Measurements from ENCODE around the gene TNIP1. TPM values are rescaled to one million over a fixed set of nuclear protein-coding genes. Genes with fewer than 3 reads are reported as not detected.

The TNIP1 gene
- total RNA-seq, 2 experiments from 2014 or later = 51.4 to 77.5 TPM

DNA sequence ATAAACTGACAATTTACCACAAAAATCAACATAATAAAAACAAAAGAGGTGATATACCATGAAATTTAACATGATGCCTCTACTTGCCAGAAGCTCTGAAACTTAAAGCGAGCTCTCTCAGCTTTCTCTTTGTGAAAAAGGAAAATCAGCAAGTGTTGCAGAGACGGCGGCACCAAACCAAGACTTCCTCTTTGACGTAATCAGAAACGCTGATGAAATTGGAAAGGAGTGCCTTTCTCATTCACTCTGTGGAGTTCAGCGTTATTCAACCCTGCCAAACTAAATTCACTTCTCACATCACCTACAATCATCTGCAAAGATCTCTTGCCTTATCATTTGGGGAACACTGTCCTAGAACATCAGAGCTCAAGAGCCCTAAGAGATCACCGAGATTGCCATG lies 44.6 kb upstream of the TNIP1 start:
- Histone ChIP-seq H4K20me1 (ENCODE audit: insufficient read depth, low read length) (no peaks in the 10 kb centered on the region), H3K9me3 (ENCODE audit: low read length) (no peaks in the 10 kb centered on the region), H3K36me3 (ENCODE audit: insufficient read depth, low read length) (peaks cover 25% of the 10 kb centered on the region), H3K4me3 (ENCODE audit: low read depth, low read length, poor library complexity, severe bottlenecking) (peak overlapping the region; percentile 0), H3K9me2 (ENCODE audit: insufficient read depth, low read length) (no peaks in the 10 kb centered on the region), H2AFZ (ENCODE audit: low read length) (peak overlapping the region; percentile 24; the same call in 1 of the 2 replicates), H3K79me2 (ENCODE audit: insufficient read depth, low read depth, low read length) (no peaks in the 10 kb centered on the region), H3K27ac (ENCODE audit: low read depth, low read length, poor library complexity, severe bottlenecking) (peak overlapping the region; percentile 86), H3K4me1 (ENCODE audit: insufficient read depth, low read length, poor library complexity, severe bottlenecking) (peaks cover 83% of the 10 kb centered on the region), H3K4me2 (ENCODE audit: low read length) (peak overlapping the region; percentile 69)
- DNase-seq (ENCODE audit: low spot score) = peak; percentile 50
- BruUV-seq (replicated peaks) = no TSS peak
- no peak for TF ChIP-seq EZH2phosphoT487 (IDR thresholded peaks at IDR 0.05; ENCODE audit: borderline replicate concordance, low read depth, low read length)
- TF ChIP-seq, protein P1, sequence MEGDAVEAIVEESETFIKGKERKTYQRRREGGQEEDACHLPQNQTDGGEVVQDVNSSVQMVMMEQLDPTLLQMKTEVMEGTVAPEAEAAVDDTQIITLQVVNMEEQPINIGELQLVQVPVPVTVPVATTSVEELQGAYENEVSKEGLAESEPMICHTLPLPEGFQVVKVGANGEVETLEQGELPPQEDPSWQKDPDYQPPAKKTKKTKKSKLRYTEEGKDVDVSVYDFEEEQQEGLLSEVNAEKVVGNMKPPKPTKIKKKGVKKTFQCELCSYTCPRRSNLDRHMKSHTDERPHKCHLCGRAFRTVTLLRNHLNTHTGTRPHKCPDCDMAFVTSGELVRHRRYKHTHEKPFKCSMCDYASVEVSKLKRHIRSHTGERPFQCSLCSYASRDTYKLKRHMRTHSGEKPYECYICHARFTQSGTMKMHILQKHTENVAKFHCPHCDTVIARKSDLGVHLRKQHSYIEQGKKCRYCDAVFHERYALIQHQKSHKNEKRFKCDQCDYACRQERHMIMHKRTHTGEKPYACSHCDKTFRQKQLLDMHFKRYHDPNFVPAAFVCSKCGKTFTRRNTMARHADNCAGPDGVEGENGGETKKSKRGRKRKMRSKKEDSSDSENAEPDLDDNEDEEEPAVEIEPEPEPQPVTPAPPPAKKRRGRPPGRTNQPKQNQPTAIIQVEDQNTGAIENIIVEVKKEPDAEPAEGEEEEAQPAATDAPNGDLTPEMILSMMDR (conservative IDR thresholded peaks at IDR 0.05; ENCODE audit: low read length) = no peak
- POLR2A ChIA-PET = interaction anchor here (0.7 to 3.3 kb wide), 18 partner anchors 8 to 133 kb away, joined by 3 to 31 read pairs (median 4); partner anchors contain the start of genes GM2A and TNIP1
- CTCF ChIA-PET (ENCODE audit: unreplicated experiment) = interaction anchor here (0.5 to 4.6 kb wide), 19 partner anchors 8 to 127 kb away, joined by 3 to 33 read pairs (median 5); partner anchors contain the start of gene GM2A
- intact Hi-C loops (cut with micrococcal nuclease; ENCODE audit: unreplicated experiment) = loop anchor here (2.0 to 5.0 kb wide), 2 partner anchors 45 to 87 kb away; partner anchors contain the start of gene TNIP1

DNA sequence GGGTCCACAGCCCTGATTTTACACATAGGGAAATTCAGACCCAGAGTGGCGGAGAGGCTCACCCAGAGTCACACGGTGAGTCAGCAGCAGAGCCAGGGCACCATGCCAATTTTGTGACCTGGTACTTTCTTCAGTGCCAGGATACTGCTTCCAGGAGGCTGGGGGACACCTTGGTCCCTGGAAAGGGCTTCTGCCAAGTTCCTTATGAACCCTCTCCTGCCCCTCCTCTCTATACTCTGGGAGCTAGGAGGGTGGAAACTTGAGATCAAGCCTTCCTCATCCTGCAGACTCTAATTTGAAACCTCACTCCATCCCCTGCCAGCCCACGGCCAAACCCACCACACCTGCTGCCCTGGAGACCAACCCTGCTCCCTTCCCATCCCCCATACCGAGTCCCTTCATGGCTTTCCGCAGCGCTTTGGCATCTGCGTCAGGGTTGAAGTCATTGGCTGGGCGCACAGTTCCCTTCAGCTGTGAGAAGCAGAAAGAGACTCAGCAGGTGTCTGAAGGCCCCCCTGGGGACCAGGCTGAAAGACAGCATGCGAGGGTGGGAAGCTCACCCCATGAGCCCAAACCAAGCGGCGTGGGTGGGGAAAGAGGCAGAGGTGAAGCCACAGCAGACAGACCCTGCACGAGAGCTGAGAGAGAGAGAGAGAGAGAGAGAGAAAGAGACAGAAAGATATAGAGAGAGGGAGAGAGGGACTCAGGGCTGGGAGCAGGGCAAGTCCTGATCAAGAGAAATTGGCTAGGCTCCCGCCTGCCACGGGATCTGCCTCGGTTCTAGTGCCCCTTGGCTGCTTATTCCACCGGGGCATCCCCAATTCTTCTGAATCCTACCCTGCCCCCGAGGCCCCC lies 43.3 kb upstream of the TNIP1 start:
- Histone ChIP-seq H3K79me2 (ENCODE audit: insufficient read depth, low read depth, low read length) (no peaks in the 10 kb centered on the region), H3K4me1 (ENCODE audit: insufficient read depth, low read length, poor library complexity, severe bottlenecking) (peaks cover 71% of the 10 kb centered on the region), H3K9me2 (ENCODE audit: insufficient read depth, low read length) (no peaks in the 10 kb centered on the region), H3K36me3 (ENCODE audit: insufficient read depth, low read length) (peaks cover 23% of the 10 kb centered on the region), H4K20me1 (ENCODE audit: insufficient read depth, low read length) (no peaks in the 10 kb centered on the region), H2AFZ (ENCODE audit: low read length) (peak overlapping the region; percentile 22; the same call in 1 of the 2 replicates), H3K4me3 (ENCODE audit: low read depth, low read length, poor library complexity, severe bottlenecking) (peak overlapping the region; percentile 36), H3K4me2 (ENCODE audit: low read length) (peak overlapping the region; percentile 69), H3K9me3 (ENCODE audit: low read length) (no peaks in the 10 kb centered on the region), H3K27ac (ENCODE audit: low read depth, low read length, poor library complexity, severe bottlenecking) (peak overlapping the region; percentile 86)
- POLR2A ChIA-PET = interaction anchor here (0.6 to 2.2 kb wide), 15 partner anchors 10 to 637 kb away, joined by 3 to 11 read pairs (median 4); partner anchors contain the start of gene TNIP1
- CTCF ChIA-PET (ENCODE audit: unreplicated experiment) = interaction anchor here (0.6 to 4.6 kb wide), 9 partner anchors 17 to 129 kb away, joined by 3 to 33 read pairs (median 3); partner anchors contain the start of gene GM2A
- intact Hi-C loops (cut with micrococcal nuclease; ENCODE audit: unreplicated experiment) = loop anchor here (2.0 kb wide), 1 partner anchor 43 kb away; the partner anchor contains the start of gene TNIP1
- BruUV-seq (replicated peaks) = no TSS peak
- TF ChIP-seq, protein P1 (conservative IDR thresholded peaks at IDR 0.05; ENCODE audit: low read length) = no peak
- TF ChIP-seq EZH2phosphoT487 (IDR thresholded peaks at IDR 0.05; ENCODE audit: borderline replicate concordance, low read depth, low read length) = no peak
- peak; percentile 97 for DNase-seq (ENCODE audit: low spot score)
